ENCODE measurements around the gene PRPF8. TPM values are rescaled to one million over a fixed set of nuclear protein-coding genes. Genes with fewer than 3 reads are reported as not detected.

Gene PRPF8
- total RNA-seq, 1 experiment from 2014 or later, result 398 TPM

DNA sequence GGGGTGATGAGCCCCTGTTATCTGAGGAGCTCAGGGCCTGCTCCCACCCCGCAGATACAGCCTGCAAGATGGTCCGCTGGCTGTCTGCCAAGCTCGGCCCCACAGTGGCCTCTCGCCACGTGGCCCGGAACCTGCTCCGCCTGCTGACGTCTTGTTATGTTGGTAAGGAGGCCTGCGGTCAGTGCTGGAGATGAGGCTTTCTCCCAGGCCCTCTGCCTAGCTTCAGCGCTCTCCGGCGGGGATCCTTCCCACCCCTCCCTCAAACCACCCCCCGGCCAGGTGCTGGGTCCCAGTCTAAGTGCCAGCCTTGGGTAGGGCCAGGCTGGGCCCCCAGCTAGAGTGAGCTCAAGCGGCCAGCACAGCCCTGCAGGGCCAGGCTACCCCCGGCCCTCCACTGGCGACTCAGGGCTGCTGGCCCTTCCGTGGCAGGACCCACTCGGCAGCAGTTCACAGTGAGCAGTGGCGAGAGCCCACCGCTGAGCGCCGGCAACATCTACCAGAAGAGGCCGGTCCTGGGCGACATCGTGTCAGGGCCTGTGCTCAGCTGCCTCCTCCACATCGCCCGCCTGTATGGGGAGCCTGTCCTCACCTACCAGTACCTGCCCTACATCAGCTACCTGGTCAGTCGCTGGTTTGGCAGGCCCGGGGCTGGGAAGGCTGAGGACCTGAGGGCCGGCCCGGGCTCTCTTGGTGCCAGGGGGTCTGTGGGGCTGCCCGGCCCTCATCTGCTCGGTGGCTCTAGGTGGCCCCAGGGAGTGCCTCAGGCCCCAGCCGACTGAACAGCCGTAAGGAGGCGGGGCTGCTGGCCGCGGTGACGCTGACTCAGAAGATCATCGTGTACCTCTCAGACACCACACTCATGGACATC is 45.9 kb upstream of the PRPF8 start:
- Mint-ChIP-seq H3K4me1 (ENCODE audit: low read depth, unreplicated experiment) (peaks cover 1% of the 10 kb centered on the region), H3K27me3 (ENCODE audit: insufficient read depth, unreplicated experiment) (no peaks in the 10 kb centered on the region), H3K9me3 (ENCODE audit: unreplicated experiment) (no peaks in the 10 kb centered on the region), H3K36me3 (ENCODE audit: insufficient read depth, unreplicated experiment) (peaks cover 24% of the 10 kb centered on the region), H3K4me3 (ENCODE audit: unreplicated experiment) (no peak overlapping the region), H3K27ac (ENCODE audit: unreplicated experiment) (no peak overlapping the region)
- H3K36me3 ChIP-seq (ENCODE audit: control insufficient read depth, insufficient read depth, low read length), result peaks cover 2% of the 10 kb centered on the region; the same call in 1 of the 2 replicates
- DNase-seq, result no peak
- peaks cover 2% of the 10 kb centered on the region for H3K4me1 ChIP-seq
- H3K27me3 ChIP-seq (replicated peaks; ENCODE audit: control insufficient read depth, insufficient read depth, low read length), result no peaks in the 10 kb centered on the region
- TF ChIP-seq, protein P1, sequence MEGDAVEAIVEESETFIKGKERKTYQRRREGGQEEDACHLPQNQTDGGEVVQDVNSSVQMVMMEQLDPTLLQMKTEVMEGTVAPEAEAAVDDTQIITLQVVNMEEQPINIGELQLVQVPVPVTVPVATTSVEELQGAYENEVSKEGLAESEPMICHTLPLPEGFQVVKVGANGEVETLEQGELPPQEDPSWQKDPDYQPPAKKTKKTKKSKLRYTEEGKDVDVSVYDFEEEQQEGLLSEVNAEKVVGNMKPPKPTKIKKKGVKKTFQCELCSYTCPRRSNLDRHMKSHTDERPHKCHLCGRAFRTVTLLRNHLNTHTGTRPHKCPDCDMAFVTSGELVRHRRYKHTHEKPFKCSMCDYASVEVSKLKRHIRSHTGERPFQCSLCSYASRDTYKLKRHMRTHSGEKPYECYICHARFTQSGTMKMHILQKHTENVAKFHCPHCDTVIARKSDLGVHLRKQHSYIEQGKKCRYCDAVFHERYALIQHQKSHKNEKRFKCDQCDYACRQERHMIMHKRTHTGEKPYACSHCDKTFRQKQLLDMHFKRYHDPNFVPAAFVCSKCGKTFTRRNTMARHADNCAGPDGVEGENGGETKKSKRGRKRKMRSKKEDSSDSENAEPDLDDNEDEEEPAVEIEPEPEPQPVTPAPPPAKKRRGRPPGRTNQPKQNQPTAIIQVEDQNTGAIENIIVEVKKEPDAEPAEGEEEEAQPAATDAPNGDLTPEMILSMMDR (IDR thresholded peaks at IDR 0.05; ENCODE audit: insufficient read depth in 1 of 2, low read depth in 1 of 2, low read length in 1 of 2, severe bottlenecking in 1 of 2, unreplicated experiment in 1 of 2), result no peak
- no peaks in the 10 kb centered on the region for H3K9me3 ChIP-seq
- H3K4me3 ChIP-seq (ENCODE audit: low read depth, low read length), result no peak overlapping the region
- ChIA-PET CTCF (interaction anchor here (0.5 kb wide), 1 partner anchor 100 kb away, joined by 4 read pairs; no protein-coding TSS in a partner anchor), POLR2A (interaction anchor here (0.9 to 2.0 kb wide), 2 partner anchors 14 to 40 kb away, joined by 5 to 15 read pairs; no protein-coding TSS in a partner anchor)
- intact Hi-C loops (cut with micrococcal nuclease; ENCODE audit: unreplicated experiment), result no loop called here
- no TSS peak for BruUV-seq (replicated peaks)

- Histone ChIP-seq H3K27me3 (replicated peaks; ENCODE audit: control insufficient read depth, insufficient read depth, low read length) (no peaks in the 10 kb centered on the region), H3K4me1 (no peaks in the 10 kb centered on the region; the same call in 1 of the 2 replicates), H3K36me3 (ENCODE audit: control insufficient read depth, insufficient read depth, low read length) (peaks cover 2% of the 10 kb centered on the region; the same call in 1 of the 2 replicates), H3K9me3 (no peaks in the 10 kb centered on the region), H3K4me3 (ENCODE audit: low read depth, low read length) (no peak overlapping the region)
- no peaks in the 10 kb centered on the region for H3K4me1 Mint-ChIP-seq (ENCODE audit: low read depth, unreplicated experiment)
- TF ChIP-seq, protein P1 (IDR thresholded peaks at IDR 0.05; ENCODE audit: insufficient read depth in 1 of 2, low read depth in 1 of 2, low read length in 1 of 2, severe bottlenecking in 1 of 2, unreplicated experiment in 1 of 2), result no peak
- ChIA-PET CTCF (interaction anchor here (0.5 kb wide), 1 partner anchor 99 kb away, joined by 4 read pairs; no protein-coding TSS in a partner anchor), POLR2A (interaction anchor here (0.9 kb wide), 1 partner anchor 40 kb away, joined by 5 read pairs; no protein-coding TSS in a partner anchor)
- H3K9me3 Mint-ChIP-seq (ENCODE audit: unreplicated experiment), result no peaks in the 10 kb centered on the region
- H3K4me3 Mint-ChIP-seq (ENCODE audit: unreplicated experiment), result no peak overlapping the region
- intact Hi-C loops (cut with micrococcal nuclease; ENCODE audit: unreplicated experiment), result no loop called here
- BruUV-seq (replicated peaks), result no TSS peak
- DNase-seq, result no peak
- H3K36me3 Mint-ChIP-seq (ENCODE audit: insufficient read depth, unreplicated experiment), result peaks cover 23% of the 10 kb centered on the region
- H3K27ac Mint-ChIP-seq (ENCODE audit: unreplicated experiment), result no peak overlapping the region
- H3K27me3 Mint-ChIP-seq (ENCODE audit: insufficient read depth, unreplicated experiment), result no peaks in the 10 kb centered on the region
Measured at GRCh38 chr17:1729966-1730325, 45.3 kb upstream of the PRPF8 start.

GRCh38 chr17:1727876-1728630 is 43.4 kb upstream of the PRPF8 start:
- no TSS peak for BruUV-seq (replicated peaks)
- intact Hi-C loops (cut with micrococcal nuclease; ENCODE audit: unreplicated experiment), result no loop called here
- Mint-ChIP-seq H3K27ac (ENCODE audit: unreplicated experiment) (no peak overlapping the region), H3K4me3 (ENCODE audit: unreplicated experiment) (no peak overlapping the region), H3K27me3 (ENCODE audit: insufficient read depth, unreplicated experiment) (no peaks in the 10 kb centered on the region), H3K36me3 (ENCODE audit: insufficient read depth, unreplicated experiment) (peaks cover 22% of the 10 kb centered on the region), H3K4me1 (ENCODE audit: low read depth, unreplicated experiment) (no peaks in the 10 kb centered on the region), H3K9me3 (ENCODE audit: unreplicated experiment) (no peaks in the 10 kb centered on the region)
- POLR2A ChIA-PET, result interaction anchor here (0.6 kb wide), 1 partner anchor 9 kb away, joined by 3 read pairs; no protein-coding TSS in a partner anchor
- H3K4me3 ChIP-seq (ENCODE audit: low read depth, low read length), result no peak overlapping the region
- H3K9me3 ChIP-seq, result no peaks in the 10 kb centered on the region
- peaks cover 7% of the 10 kb centered on the region for H3K4me1 ChIP-seq
- H3K36me3 ChIP-seq (ENCODE audit: control insufficient read depth, insufficient read depth, low read length), result peaks cover 2% of the 10 kb centered on the region; the same call in 1 of the 2 replicates
- no peak for DNase-seq
- TF ChIP-seq, protein P1 (IDR thresholded peaks at IDR 0.05; ENCODE audit: insufficient read depth in 1 of 2, low read depth in 1 of 2, low read length in 1 of 2, severe bottlenecking in 1 of 2, unreplicated experiment in 1 of 2), result no peak
- CTCF ChIA-PET, result no interaction called here
- no peaks in the 10 kb centered on the region for H3K27me3 ChIP-seq (replicated peaks; ENCODE audit: control insufficient read depth, insufficient read depth, low read length)
